Measurements from ENCODE around the gene SREBF1.

- TF ChIP-seq CTCF (conservative IDR thresholded peaks at IDR 0.05) (no peak), EZH2 (IDR thresholded peaks at IDR 0.05; ENCODE audit: low read depth) (no peak)
Measured at GRCh38 chr17:17823433-17824118, 13.2 kb downstream of the SREBF1 start.
